NCI-H2171 treated with DMSO at 0.1 percent for 48 hours (cell line): ENCODE results near the gene ABLIM1.

Experiments
- DNase-seq: peaks from one replicate; lab custom pipeline; 2025; lab: John Stamatoyannopoulos, UW

The ABLIM1 gene

GRCh38 chr10:114389426-114389825 lies 268.6 kb downstream of the ABLIM1 start:
- no peak for DNase-seq

GRCh38 chr10:114388275-114388674 lies 269.8 kb downstream of the ABLIM1 start:
- DNase-seq: no peak

- DNase-seq: no peak
Observed at GRCh38 chr10:114387784-114388183, 270.3 kb downstream of the ABLIM1 start.

- DNase-seq: no peak
Observed at GRCh38 chr10:114386452-114386851, 271.6 kb downstream of the ABLIM1 start.

- no peak for DNase-seq
Observed at GRCh38 chr10:114385557-114385956, 272.5 kb downstream of the ABLIM1 start.

- DNase-seq: no peak
Observed at GRCh38 chr10:114384601-114385000, 273.5 kb downstream of the ABLIM1 start.

GRCh38 chr10:114384181-114384580 lies 273.9 kb downstream of the ABLIM1 start:
- no peak for DNase-seq
